Measurements from ENCODE around the gene DSC3. TPM values are rescaled to one million over a fixed set of nuclear protein-coding genes. Genes with fewer than 3 reads are reported as not detected.

DSC3 gene
- total and polyA plus RNA-seq, 4 donors, result under 0.01 to 0.06 (median 0.05) TPM; not detected in 1

DNA sequence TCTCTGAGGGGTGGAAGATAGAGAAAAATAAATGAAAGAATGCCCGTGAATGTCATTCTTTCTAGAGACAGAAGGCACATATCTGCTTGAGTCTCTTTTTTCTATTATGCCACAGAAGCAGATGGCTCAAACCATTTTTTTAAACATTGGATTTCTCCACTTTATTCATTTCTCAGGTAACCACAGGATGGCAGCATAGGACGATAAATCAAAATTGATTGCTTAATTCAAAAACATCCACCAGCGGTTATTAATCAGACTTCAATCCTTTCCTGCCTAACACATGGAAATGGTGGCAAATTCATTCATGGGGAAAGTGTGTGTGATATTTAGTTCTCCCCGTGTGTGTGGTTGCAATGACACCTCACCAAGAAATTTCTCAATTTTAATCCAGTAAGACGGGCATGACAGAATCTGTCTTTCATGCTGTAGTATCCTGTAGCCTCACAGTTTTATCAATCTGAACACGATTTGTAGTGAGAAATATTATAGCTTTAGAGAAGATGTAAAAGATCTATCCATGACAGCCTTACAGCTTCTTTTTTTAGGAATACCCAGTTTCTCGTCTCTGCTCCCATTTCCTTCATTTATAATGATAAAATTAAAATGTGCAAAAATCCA lies 72.2 kb downstream of the DSC3 start:
- no peak overlapping the region for H3K27ac ChIP-seq (ENCODE audit: low read depth in 1 of 2, low read length in 2 of 2)
- DNase-seq (ENCODE audit: low spot score), result no peak

DNA sequence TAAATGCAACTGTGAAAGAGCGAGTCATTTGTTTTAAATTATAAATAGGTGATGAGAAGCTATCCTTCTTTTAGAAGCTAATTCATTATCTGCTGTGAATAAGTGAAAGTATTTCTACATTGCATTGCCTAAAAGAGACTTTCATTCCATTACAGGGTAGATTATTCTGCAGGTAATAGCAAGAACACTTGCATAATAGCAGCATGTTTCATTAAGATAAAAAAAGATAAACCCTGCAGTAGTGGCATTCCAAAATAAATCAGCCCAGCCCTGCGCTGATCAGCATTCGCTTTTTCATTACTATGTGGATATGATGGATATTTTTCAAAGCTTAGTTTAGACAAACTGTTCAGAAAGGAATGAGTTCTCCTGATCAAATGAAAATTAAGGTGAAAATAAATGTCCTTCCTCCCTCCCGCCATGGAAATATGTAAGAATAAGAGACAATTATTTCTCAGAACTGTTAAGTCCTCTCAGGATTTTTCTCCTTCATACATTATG lies 72.8 kb downstream of the DSC3 start:
- no peak overlapping the region for H3K9ac ChIP-seq (ENCODE audit: low read depth in 1 of 2, low read length in 2 of 2)
- peaks cover 0 to 3% (median 2%) of the 10 kb centered on the region in 4 donors for H3K4me1 ChIP-seq (ENCODE audit: control insufficient read depth in 4 of 4, insufficient read depth in 4 of 4, low read length in 3 of 4)
- H3K27me3 ChIP-seq (ENCODE audit: control insufficient read depth in 4 of 4, insufficient read depth in 4 of 4, low read length in 3 of 4), result no peaks in the 10 kb centered on the region
- H3K9me3 ChIP-seq (ENCODE audit: control insufficient read depth in 4 of 4, low read length in 3 of 4), result no peaks in the 10 kb centered on the region
- TF ChIP-seq EGR1 (IDR thresholded peaks at IDR 0.05; ENCODE audit: low read depth in 2 of 2), result no peak
- TF ChIP-seq, protein P1, sequence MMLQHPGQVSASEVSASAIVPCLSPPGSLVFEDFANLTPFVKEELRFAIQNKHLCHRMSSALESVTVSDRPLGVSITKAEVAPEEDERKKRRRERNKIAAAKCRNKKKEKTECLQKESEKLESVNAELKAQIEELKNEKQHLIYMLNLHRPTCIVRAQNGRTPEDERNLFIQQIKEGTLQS (IDR thresholded peaks at IDR 0.05), result no peak
- DNase-seq (ENCODE audit: low spot score), result no peak
- no peak overlapping the region for H3K27ac ChIP-seq (ENCODE audit: low read depth in 1 of 2, low read length in 2 of 2)
- H3K36me3 ChIP-seq (ENCODE audit: control insufficient read depth in 4 of 4, insufficient read depth in 3 of 4, low read depth in 1 of 4, low read length in 3 of 4), result no peaks in the 10 kb centered on the region
- 86% methylated on average over 4 of the region's 4 CpGs for WGBS
- no peak overlapping the region for H3K4me3 ChIP-seq (ENCODE audit: low read depth in 1 of 3, low read length in 3 of 3)

More for the DNA sequence above, 72.2 kb downstream of the DSC3 start:
- H3K27me3 ChIP-seq (ENCODE audit: control insufficient read depth in 4 of 4, insufficient read depth in 4 of 4, low read length in 3 of 4), result no peaks in the 10 kb centered on the region
- H3K9ac ChIP-seq (ENCODE audit: low read depth in 1 of 2, low read length in 2 of 2), result no peak overlapping the region
- no peaks in the 10 kb centered on the region for H3K9me3 ChIP-seq (ENCODE audit: control insufficient read depth in 4 of 4, low read length in 3 of 4)
- TF ChIP-seq TAF1 (conservative IDR thresholded peaks at IDR 0.05), result no peak
- TF ChIP-seq, protein P2, sequence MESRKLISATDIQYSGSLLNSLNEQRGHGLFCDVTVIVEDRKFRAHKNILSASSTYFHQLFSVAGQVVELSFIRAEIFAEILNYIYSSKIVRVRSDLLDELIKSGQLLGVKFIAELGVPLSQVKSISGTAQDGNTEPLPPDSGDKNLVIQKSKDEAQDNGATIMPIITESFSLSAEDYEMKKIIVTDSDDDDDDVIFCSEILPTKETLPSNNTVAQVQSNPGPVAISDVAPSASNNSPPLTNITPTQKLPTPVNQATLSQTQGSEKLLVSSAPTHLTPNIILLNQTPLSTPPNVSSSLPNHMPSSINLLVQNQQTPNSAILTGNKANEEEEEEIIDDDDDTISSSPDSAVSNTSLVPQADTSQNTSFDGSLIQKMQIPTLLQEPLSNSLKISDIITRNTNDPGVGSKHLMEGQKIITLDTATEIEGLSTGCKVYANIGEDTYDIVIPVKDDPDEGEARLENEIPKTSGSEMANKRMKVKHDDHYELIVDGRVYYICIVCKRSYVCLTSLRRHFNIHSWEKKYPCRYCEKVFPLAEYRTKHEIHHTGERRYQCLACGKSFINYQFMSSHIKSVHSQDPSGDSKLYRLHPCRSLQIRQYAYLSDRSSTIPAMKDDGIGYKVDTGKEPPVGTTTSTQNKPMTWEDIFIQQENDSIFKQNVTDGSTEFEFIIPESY (IDR thresholded peaks at IDR 0.05), result no peak
- no peak for TF ChIP-seq FOXA1 (IDR thresholded peaks at IDR 0.05)
- TF ChIP-seq, protein P3, sequence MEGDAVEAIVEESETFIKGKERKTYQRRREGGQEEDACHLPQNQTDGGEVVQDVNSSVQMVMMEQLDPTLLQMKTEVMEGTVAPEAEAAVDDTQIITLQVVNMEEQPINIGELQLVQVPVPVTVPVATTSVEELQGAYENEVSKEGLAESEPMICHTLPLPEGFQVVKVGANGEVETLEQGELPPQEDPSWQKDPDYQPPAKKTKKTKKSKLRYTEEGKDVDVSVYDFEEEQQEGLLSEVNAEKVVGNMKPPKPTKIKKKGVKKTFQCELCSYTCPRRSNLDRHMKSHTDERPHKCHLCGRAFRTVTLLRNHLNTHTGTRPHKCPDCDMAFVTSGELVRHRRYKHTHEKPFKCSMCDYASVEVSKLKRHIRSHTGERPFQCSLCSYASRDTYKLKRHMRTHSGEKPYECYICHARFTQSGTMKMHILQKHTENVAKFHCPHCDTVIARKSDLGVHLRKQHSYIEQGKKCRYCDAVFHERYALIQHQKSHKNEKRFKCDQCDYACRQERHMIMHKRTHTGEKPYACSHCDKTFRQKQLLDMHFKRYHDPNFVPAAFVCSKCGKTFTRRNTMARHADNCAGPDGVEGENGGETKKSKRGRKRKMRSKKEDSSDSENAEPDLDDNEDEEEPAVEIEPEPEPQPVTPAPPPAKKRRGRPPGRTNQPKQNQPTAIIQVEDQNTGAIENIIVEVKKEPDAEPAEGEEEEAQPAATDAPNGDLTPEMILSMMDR (IDR thresholded peaks at IDR 0.05; ENCODE audit: low read depth, low read length, missing input control), result peak; percentile 57
- peak; percentile 80 to 83 for TF ChIP-seq RAD21 (IDR thresholded peaks at IDR 0.05)
- 26% methylated on average over 7 of the region's 7 CpGs for WGBS
- no peaks in the 10 kb centered on the region for H3K36me3 ChIP-seq (ENCODE audit: control insufficient read depth in 4 of 4, insufficient read depth in 3 of 4, low read depth in 1 of 4, low read length in 3 of 4)
- no peak overlapping the region for H3K4me3 ChIP-seq (ENCODE audit: low read depth in 1 of 3, low read length in 3 of 3)
- H3K4me1 ChIP-seq (ENCODE audit: control insufficient read depth in 4 of 4, insufficient read depth in 4 of 4, low read length in 3 of 4), result peaks cover 0 to 3% (median 2%) of the 10 kb centered on the region in 4 donors

DNA sequence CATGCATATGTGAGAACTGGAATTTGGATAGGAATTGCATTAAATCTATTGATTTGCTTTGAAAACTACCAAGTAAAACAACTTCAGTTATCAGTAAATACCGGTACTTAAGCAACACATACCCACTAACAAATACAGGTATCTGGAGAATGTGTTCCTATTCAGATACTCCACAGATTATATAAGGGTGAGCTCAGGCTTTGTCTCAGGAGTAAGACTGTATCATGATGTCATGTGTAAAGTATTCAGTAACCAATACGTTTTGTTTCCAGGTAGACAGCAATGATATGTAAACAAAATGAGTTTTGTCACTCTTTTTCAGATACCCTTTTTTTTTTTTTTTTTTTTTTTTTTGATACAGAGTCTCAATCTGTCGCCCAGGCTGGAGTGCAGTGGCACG lies 74.8 kb downstream of the DSC3 start:
- WGBS, result 73% methylated on average over 4 of the region's 4 CpGs
- H3K9me3 ChIP-seq (ENCODE audit: control insufficient read depth in 4 of 4, low read length in 3 of 4), result no peaks in the 10 kb centered on the region
- no peaks in the 10 kb centered on the region for H3K27me3 ChIP-seq (ENCODE audit: control insufficient read depth in 4 of 4, insufficient read depth in 4 of 4, low read length in 3 of 4)
- TF ChIP-seq, protein P4, sequence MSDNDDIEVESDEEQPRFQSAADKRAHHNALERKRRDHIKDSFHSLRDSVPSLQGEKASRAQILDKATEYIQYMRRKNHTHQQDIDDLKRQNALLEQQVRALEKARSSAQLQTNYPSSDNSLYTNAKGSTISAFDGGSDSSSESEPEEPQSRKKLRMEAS (IDR thresholded peaks at IDR 0.05), result no peak
- TF ChIP-seq TAF1 (conservative IDR thresholded peaks at IDR 0.05) (no peak), RXRA (IDR thresholded peaks at IDR 0.05) (no peak), FOXA1 (IDR thresholded peaks at IDR 0.05) (no peak), JUND (IDR thresholded peaks at IDR 0.05) (no peak), HNF4G (IDR thresholded peaks at IDR 0.05) (no peak), EGR1 (IDR thresholded peaks at IDR 0.05; ENCODE audit: low read depth in 2 of 2) (no peak)
- TF ChIP-seq, protein P2 (IDR thresholded peaks at IDR 0.05), result no peak
- TF ChIP-seq, protein P3 (IDR thresholded peaks at IDR 0.05; ENCODE audit: low read depth, low read length, missing input control), result no peak
- TF ChIP-seq, protein P1 (IDR thresholded peaks at IDR 0.05), result no peak

More for the DNA sequence above, 74.8 kb downstream of the DSC3 start:
- DNase-seq (ENCODE audit: low spot score), result no peak
- no peak overlapping the region for H3K27ac ChIP-seq (ENCODE audit: low read depth in 1 of 2, low read length in 2 of 2)
- H3K4me3 ChIP-seq (ENCODE audit: low read depth in 1 of 3, low read length in 3 of 3), result no peak overlapping the region
- peaks cover 0 to 3% (median 2%) of the 10 kb centered on the region in 4 donors for H3K4me1 ChIP-seq (ENCODE audit: control insufficient read depth in 4 of 4, insufficient read depth in 4 of 4, low read length in 3 of 4)
- H3K36me3 ChIP-seq (ENCODE audit: control insufficient read depth in 4 of 4, insufficient read depth in 3 of 4, low read depth in 1 of 4, low read length in 3 of 4), result no peaks in the 10 kb centered on the region
- H3K9ac ChIP-seq (ENCODE audit: low read depth in 1 of 2, low read length in 2 of 2), result no peak overlapping the region

All from liver (tissue), 9 donors.